Stimulated activated CD8-positive, alpha-beta memory T cell treated with anti-CD3 and anti-CD28 coated beads, Interleukin-15, amount 100 ng/mL, for 24 hours (primary cell): Measurements from ENCODE around the gene SBF2.
"Not testable (repeated sequence)": the region's sequence is repeated elsewhere in the genome, so short reads cannot be mapped to it uniquely, and the experiment has no call there.

Experiments used
- DNase-seq: peaks from one replicate; pipeline ENCODE4 v3.0.0-alpha.2; 2020; ENCODE audit warnings: low read depth

The SBF2 gene

DNA sequence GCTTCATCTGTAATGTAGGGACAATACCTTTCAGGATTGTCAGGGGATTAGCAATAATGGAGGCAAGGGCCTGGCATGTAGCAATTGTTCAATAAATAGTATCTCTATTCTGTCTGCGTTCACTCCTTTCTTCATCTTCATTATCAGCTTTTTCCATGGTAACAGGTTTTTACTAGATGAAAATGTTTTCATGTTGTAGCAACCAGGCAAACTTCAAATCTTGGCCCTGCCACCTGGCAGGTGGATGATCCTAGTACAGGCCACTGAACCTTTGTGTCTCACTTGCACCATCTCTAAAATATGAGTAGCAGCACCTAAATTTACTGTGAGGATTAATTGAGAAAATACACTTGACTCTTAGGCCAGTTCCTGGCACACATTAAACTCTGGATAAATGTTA lies 546.8 kb downstream of the SBF2 start:
- DNase-seq = no peak

DNA sequence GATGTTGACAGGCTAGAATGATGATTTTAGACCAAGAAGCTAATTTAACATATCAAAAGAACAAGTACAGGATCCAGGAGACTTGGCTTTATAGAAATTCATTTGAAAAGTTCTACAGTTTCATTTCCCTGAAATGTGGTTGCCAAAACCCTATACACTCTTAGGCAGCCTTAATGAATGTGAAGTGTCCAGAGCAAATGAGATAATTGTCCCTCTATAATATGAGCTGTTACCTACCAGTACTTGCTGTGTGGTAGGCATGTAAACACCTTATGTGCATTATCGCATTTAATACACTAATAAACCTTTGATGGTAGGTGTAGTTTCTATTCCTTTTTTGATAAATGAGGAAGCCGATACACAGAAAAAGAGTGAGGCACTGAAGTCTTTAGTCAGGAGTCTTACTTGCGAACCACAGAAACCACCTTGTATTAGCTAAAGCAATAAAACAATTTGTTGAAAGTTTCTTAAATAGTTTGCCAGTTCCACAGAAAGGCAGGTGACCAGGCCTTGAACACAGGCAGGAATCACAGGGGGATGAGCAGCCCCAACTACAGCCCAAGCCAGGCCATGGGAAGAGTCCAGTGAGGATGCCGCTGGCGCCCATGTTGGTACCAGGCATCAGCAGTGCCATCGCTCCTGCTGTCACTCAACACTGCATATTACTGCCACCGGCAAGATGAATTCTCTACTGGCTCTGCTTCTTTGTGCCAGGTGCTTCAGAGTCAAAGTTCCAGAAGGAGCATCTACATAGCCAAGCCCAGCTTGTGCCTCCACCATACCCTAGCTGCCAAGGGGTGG lies 548.4 kb downstream of the SBF2 start:
- DNase-seq = no peak

DNA sequence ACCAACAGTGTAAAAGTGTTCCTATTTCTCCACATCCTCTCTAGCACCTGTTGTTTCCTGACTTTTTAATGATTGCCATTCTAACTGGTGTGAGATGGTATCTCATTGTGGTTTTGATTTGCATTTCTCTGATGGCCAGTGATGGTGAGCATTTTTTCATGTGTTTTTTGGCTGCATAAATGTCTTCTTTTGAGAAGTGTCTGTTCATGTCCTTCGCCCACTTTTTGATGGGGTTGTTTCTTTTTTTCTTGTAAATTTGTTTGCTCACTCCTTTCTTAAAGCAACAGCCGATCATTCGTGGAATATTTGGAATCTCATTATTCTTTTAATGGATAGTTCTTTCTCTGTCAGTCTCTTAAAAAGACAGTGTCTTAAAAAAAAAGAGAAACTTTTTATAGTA lies 550.5 kb downstream of the SBF2 start:
- DNase-seq = not testable (repeated sequence)

DNA sequence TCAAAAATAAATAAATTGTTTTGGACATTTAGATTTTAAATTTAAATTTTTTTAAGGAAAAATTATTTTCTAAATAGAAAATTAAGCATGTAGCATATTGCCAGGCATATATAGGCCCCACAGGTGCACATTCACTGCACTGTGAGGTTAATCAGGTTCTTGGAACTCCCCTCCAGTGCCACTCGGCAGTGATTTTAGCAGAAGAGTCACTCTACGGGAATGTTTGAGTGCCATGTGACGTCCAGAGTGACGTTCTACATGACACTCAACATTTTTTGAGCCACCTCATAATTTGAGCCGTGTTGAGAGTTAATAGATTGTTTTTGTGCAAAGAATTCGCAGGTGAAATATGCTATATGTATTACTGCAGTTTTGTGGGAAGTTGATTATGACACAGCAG lies 552.8 kb downstream of the SBF2 start:
- DNase-seq = no peak

DNA sequence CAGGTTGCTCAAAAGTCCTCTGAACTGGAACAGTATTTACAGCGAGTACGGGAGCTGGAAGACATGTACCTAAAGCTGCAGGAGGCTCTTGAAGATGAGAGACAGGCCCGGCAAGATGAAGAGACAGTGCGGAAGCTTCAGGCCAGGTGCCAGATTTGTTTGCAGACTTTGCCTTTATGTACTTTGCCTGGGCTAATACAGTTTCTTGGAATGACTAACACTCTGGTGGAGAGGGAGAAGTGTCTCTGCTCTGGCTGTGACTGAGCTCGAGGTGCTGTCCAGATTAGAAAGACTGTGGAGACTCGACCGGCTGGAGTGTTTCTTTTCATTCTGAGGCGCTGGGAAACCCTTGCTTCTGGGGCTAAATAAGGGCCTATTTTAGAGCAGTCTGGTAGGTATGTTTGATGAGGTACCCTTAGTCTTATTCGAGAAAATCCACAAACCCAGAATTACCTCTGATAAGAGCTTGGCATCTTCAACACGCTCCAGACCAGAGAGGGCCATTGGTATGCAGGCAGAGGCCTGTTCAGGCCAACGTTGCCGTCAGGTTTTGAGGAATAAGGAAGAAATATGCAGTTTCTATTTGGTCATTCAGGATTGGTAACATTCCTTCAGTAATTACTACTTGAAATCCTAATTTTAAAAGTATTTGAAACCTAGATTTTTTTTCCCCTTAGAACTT lies 553.7 kb downstream of the SBF2 start:
- no peak for DNase-seq

DNA sequence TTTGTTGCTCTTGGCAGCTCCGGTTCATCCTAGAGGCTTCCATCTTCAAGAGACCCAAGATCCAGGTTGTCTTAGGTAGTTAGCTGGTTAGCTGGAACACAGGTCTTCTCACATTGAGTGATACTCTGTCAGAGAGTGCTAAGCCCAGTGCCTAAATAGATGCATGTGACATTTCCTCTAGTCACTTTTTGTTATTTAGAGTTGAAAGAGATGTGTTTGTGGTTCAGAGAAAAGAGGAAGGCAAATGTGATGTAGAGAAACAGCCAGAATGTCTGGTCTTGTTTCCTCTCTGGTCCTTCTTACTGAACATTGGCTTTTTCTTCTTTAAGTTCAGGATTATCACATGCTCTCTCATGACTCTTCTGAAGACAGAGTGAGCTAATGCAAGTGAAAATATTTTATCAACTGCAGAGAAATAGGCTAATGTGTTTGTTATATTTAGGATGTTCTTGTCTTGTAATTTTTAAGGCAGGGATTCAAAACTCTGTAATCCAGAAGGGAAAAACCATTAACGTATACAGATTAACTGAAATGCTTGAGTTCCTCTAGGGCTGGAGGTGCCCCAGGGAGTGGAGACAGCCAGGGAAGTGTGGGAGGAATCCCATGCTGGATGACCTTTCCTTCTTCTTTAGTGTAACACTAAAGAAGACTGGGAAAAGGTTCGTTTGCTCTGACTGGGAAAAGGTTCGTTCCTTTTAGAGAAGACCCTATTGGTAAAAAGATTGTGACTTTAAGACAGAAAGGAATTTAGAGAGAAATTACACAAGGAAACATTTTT lies 554.7 kb downstream of the SBF2 start:
- no peak for DNase-seq

DNA sequence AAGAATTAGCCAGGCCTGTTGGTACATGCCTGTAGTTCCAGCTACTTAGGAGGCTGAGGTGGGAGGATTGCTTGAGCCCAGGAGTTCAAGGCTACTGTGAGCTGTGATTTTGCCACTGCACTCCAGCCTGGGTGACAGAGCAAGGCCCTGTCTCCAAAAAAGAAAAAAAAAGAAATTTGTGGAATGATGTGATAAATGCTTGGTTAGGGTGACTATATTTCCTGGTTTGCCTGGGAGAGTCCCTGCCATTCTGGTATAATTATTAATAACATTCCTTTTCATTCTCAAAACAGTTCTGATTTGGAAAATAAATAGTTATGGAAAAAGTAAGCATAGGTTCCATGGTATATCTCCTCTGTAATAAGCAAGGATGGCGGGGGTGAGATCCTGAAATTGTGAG lies 555.3 kb downstream of the SBF2 start:
- no peak for DNase-seq

DNA sequence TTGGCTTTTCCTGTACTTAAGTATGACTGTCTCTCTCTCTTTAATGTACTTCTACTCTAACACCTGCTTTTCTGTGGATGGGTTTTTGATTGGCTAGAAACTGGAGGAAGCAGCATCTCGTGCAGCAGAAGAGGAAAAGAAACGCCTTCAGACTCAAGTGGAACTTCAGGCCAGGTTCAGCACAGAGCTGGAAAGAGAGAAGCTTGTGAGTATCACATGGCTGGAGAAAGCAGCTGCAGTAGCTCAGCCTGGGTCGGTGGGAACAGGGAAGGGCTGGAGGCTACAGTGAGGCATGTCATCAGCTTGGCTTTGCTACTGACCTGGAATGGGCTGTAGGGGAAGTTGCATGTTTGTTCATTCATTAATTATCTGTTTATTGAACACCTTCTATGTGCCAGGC lies 555.9 kb downstream of the SBF2 start:
- no peak for DNase-seq

DNA sequence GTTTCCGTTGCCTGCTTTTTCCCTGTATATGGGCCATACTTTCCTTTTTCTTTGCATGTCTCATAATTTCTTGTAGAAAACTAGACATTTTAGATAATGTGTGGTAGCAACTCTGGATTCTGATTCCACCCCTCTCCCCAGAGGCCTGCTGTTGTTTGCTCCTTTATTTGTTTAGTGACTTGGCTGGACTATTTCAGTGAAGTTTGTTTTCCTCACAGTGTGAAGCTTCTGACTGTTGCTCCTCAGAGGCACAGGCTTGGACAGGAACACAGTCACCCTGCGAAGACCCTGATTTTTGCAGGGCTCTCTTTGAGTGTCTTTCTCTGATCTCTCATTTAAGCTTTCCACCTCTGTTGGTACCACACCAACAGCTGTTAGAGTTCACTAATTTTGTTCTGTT lies 557.7 kb downstream of the SBF2 start:
- DNase-seq = no peak

DNA sequence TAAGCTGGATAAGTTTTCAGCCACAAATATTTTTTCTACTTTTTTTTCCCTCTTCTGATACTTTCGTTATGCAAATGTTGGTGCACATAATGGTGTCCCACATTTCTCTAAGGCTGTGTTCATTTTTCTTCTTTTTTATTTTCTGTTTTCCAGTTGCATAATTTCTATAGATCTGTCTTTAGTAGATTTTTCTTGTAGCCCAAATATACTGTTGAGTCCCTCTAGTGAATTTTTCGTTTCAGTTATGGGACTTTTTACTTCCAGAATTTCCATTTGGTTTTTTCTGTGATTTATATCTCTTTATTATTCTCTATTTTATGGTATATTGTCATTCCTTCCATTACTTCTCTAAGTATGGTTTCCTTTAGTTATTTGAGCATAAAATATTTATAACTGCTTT lies 558.1 kb downstream of the SBF2 start:
- no peak for DNase-seq

DNA sequence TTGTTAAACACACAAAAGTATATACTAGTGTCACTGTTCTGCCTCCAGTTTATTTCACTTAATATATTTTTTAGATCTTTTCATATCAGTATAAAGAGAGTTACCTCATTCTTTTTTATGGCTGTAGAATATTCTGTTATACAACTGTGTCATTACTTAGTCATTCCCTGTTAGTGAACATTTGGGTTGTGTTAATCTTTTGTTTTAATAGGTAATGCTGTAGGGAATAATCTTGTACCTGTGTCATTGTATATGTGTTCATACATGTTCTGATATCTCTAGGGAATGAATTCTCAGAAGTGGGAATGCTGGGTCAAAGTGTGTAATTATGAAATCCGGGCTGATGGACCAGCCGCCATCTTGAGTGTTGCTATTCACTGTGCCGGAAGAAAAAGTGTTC lies 558.8 kb downstream of the SBF2 start:
- DNase-seq = no peak

DNA sequence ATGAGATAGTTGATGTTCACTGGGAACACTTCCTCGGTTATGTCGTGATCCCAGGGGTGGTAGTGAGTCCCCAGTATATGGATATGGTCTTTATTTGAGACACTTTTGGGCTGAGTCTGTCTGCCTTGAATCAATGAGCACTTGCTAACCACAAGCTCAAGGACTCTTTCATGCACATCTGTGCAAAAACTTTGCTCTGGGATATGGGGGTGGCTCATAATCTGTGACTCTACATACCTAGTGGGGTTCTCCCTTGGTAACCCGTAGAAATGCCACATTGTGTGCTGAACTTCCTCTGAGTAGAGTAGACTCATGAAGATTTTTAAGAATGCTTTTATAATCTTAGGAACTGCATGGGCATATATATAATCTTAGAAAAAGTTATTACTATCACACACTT lies 560.8 kb downstream of the SBF2 start:
- no peak for DNase-seq

DNA sequence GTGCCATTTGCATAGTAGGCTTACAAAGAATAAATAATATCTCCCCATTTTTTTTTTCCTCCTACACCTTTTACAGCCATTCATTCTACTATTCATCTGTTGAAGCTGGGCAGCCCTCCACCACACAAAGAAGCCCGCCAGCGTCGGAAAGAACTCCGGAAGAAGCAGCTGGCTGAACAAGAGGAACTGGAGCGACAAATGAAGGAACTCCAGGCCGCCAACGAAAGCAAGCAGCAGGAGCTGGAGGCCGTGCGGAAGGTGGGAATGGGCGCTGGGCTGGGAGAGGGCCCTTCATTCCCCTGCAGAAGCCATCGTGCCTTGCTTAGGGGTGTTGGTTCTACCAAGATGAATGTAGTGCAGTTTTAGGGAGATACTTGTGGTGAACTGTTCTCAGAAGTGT lies 561.6 kb downstream of the SBF2 start:
- no peak for DNase-seq

DNA sequence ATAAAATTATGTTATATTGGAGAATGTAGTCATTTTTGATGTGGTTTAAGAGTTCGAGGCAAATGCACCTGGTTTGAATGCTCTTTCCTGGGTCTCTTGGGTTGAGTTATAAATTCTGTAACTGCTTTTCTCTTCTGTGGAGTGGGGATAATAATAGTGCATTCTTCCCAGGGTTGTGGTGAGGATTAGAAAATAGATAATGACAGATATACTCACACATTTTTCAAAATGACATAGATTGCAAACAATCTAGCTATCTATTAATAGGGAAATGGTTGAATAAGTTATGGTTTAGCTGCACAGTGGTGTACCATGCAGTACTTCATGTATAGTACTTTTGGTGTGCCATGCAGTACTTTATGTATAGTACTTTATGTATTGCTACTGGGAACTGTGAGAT lies 562.8 kb downstream of the SBF2 start:
- no peak for DNase-seq
